CMK (cell line): ENCODE results near the gene PTPRE.

ENCODE experiments used
- DNase-seq: peaks from one replicate; pipeline ENCODE4 v3.0.0-alpha.2; 2010; ENCODE audit warnings: low read depth

Gene PTPRE

GRCh38 chr10:128061306-128062300, 154.7 kb downstream of the PTPRE start:
- no peak for DNase-seq

- DNase-seq = peak; percentile 71
Measured at GRCh38 chr10:128062331-128062880, 155.5 kb downstream of the PTPRE start.

DNA sequence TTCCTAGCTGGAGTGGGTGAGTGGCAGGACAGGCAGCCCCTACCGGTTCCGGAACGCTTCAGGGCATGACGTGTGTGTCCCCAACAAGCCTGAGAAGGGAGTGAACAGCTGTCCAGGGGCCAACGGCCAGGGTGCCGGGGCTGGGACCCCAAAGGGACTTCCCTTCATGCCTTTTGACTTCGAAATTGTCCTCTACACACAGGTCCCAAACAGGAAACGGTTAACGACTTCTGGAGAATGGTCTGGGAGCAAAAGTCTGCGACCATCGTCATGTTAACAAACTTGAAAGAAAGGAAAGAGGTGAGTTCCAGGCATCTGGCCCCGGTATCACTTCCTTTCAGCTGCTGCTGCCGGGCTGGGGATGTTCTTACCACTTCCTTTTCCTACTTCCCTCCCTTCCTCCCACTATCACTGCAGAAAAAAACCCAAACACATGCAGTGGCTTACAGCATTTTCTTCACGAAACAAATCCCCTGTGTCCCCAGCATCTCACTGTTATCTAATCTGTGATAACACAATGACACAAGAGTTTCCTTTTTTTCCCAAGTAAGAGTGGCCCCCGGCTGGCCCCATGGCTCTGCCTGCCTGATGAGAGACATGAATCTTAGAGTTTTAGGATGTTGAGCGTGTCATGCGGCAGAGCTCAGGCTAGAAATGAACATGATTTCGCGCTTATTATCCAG, 156.1 kb downstream of the PTPRE start:
- DNase-seq = peak; percentile 92

DNA sequence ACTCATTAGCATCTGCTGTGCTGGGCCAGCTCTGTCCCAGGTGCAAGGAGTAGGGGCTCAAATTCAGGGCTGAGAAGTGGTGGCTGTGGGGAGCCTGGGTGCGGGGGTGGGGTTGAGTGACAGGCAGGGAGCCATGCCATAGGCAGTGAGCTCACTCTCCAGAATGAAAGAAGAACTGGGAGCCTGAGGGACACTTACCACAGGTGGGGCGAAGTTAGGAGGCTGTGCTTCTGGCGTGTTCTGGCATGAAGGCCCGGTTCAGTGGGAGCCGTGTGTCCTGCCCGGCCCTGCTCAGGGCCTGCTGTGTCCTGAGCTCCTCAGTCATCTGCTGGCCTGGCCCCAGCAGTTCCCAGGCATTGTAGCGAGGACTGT, 156.8 kb downstream of the PTPRE start:
- no peak for DNase-seq

DNA sequence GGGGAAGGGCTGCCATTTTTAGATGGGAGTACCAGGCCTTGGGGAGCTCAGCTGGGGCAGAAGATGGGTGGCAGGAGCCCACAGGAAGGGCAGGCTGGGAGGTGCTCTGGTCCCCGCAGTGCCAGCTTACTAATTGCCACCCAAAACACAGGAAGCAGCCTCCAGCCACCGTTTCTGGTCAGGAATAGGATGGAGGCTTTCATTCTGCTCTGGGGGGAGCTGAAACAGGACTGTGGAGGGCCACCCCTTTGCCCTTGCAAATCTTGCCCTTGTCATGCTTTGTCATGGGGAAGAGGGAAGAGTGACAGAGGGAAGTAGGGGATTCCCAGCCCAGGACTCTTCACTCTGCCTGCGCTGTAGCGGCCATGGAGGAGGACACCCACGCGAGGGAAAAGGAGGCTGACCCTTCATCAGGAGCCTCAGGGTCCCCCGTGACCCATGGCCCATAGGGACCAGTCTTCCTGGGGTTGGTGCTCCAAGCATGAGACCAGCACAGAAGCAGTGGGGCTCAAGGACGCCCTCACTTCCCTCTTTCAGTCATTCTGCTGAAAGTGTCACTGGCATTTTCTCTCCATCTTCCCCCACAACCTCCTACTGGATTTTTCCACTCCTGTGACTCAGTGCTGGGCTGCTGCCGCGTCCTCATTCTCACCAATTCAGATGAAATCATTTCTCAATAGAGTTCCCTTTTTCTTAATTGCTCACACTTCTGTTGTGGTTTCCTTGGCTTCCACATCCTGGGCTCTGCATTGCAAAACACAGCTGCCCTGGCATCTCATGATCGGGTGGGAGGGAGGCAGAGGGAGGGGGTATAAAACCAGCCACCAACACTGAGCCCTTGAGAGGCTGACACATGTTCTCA, 157.4 kb downstream of the PTPRE start:
- peak; percentile 61 for DNase-seq

DNA sequence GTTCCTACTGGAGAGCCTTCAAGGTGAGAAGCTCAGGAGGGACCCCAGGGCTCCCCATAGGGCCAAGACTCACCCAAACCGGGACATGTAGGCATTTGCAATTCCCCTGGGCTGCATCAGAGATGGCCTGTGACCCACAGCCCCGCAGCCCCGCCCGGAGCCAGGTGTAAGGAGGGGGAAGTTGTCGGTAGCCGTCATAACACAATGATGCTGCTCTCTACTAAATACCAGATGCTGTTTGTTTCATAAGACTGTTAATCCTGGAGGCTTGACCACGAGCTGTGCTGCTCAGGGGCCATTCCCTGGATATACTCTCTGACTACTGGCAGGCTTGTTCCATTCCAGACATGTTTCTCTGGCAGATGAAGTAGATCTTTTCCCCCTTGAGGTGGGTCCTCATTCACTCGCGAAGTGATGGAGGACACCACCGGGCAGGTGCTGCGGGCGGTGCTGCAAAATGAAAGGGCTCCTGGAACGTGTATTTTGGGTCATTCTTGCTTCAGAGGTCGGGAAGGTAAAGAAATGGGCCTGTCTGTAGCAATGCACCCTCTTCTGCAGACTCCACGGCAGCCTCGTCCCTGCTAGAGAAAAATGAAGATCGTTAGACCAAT, 158.2 kb downstream of the PTPRE start:
- DNase-seq = no peak

- DNase-seq = no peak
Measured at GRCh38 chr10:128065881-128066534, 159.1 kb downstream of the PTPRE start.

GRCh38 chr10:128066870-128067382, 160.0 kb downstream of the PTPRE start:
- DNase-seq = no peak

DNA sequence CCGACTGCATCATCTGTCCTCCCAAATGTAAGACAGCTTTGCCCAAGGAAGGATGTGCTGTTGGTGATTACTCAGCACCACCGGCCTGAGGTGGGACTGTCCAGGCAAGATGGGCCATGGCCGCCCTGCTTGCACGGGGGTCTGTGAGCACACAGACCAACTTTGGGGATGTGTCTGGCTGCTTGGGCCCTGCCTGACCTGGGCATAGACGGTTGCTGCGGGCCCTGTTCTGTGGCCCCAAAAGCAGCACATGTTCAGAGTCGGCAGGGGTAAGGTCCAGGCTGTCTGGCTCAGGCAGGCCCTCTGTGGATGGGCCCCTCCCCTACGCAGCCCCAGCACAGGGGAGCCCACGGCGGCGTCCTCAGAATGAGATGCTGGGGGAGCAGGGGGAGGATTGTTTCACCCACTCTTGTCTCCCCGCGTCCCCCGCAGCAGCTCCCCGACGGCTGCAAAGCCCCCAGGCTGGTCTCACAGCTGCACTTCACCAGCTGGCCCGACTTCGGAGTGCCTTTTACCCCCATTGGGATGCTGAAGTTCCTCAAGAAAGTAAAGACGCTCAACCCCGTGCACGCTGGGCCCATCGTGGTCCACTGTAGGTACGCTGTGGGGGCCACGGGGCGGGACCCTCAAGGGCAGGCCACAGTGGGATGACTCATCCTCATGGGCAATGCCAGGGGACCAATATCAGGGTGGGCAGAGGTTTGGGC, 160.9 kb downstream of the PTPRE start:
- DNase-seq = no peak

- no peak for DNase-seq
Measured at GRCh38 chr10:128068398-128069285, 161.7 kb downstream of the PTPRE start.

DNA sequence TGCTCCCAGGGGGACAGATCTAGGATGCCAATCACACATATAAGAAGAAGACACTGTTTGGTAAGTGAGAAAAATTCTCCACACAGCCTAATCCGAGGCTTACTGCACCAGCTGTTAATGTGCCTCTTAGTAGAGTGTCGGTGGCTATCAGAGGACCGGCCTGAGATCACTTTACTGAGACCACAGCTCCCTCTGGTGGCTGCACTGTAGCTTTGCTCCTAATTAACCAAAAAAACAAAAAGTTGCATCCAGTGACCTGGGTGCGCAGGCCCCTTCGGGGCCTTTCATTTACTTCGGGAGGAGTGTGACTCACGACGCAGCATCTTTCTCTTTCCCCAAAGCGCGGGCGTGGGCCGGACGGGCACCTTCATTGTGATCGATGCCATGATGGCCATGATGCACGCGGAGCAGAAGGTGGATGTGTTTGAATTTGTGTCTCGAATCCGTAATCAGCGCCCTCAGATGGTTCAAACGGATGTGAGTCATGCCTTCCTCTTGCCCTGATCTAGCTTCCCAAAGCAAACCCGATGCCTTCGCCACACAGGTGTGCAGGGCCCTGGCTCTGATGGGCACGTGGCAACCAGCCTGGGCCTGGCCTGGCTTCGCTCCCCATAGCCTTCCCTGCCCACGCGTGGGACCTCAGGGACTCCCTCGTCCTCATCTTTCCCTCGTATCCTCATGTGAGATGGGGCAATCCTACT, 162.6 kb downstream of the PTPRE start:
- DNase-seq = peak; percentile 44

DNA sequence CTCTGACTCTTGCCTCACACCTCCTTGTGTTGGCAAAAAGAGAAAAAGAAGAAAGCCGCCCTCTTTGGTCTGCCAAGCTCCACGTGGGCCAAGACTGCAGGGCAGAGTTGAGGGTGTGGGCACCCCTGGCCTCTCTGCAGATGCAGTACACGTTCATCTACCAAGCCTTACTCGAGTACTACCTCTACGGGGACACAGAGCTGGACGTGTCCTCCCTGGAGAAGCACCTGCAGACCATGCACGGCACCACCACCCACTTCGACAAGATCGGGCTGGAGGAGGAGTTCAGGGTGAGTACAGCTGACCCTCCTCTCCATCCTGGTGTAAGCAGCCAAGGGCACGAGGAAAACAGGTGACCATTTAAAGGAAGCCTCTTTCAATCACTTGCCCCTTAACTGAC, 163.3 kb downstream of the PTPRE start:
- DNase-seq = no peak

GRCh38 chr10:128070721-128071416, 164.0 kb downstream of the PTPRE start:
- no peak for DNase-seq

DNA sequence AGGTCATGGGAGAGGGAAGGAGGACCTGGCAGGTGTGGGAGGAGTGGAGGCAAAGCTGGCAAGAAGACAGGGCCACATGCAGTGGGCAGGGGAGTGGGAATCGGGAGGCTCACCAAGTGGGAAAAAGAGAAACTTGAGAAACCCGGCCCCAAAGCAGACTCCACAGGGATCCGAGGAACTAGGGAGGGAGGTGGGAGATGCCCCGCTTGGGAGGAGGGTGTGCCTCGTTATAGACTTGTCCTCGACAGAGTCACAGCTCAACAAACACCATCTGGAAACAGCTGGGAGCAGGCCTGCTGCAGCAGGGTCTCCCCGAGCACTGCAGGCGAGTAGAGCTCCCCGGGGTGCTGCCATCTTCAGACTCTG, 164.5 kb downstream of the PTPRE start:
- DNase-seq = no peak

GRCh38 chr10:128072046-128072445, 165.1 kb downstream of the PTPRE start:
- DNase-seq = no peak

- DNase-seq = no peak
Measured at GRCh38 chr10:128072941-128073645, 166.2 kb downstream of the PTPRE start.

GRCh38 chr10:128073890-128074289, 167.0 kb downstream of the PTPRE start:
- DNase-seq = no peak
